Measurements from ENCODE around the gene HSPB6. TPM values are rescaled to one million over a fixed set of nuclear protein-coding genes. Genes with fewer than 3 reads are reported as not detected.
"Not testable (repeated sequence)": the region's sequence is repeated elsewhere in the genome, so short reads cannot be mapped to it uniquely, and the experiment has no call there.

Gene HSPB6
- polyA plus RNA-seq, 3 donors = 18.4 to 27.8 (median 22.7) TPM

GRCh38 chr19:35727053-35727955, 29.5 kb downstream of the HSPB6 start:
- DNase-seq (ENCODE audit: extremely low read depth in 1 of 11, low read depth in 9 of 11, low spot score in 4 of 11) = no peak

GRCh38 chr19:35725216-35725861, 31.5 kb downstream of the HSPB6 start:
- no peak for DNase-seq (ENCODE audit: extremely low read depth in 1 of 11, low read depth in 9 of 11, low spot score in 4 of 11)

GRCh38 chr19:35724560-35724959, 32.3 kb downstream of the HSPB6 start:
- DNase-seq (ENCODE audit: extremely low read depth in 1 of 11, low read depth in 9 of 11, low spot score in 4 of 11) = no peak

GRCh38 chr19:35724132-35724531, 32.7 kb downstream of the HSPB6 start:
- not testable (repeated sequence) for DNase-seq (ENCODE audit: extremely low read depth in 1 of 11, low read depth in 9 of 11, low spot score in 4 of 11)

GRCh38 chr19:35723671-35724070, 33.2 kb downstream of the HSPB6 start:
- DNase-seq (ENCODE audit: extremely low read depth in 1 of 11, low read depth in 9 of 11, low spot score in 4 of 11) = no peak

- DNase-seq (ENCODE audit: extremely low read depth in 1 of 11, low read depth in 9 of 11, low spot score in 4 of 11) = no peak
These were observed 33.9 kb downstream of the HSPB6 start for GRCh38 chr19:35722897-35723296.

- no peak for DNase-seq (ENCODE audit: extremely low read depth in 1 of 11, low read depth in 9 of 11, low spot score in 4 of 11)
These were observed 34.4 kb downstream of the HSPB6 start for GRCh38 chr19:35722461-35722860.

- no peak for DNase-seq (ENCODE audit: extremely low read depth in 1 of 11, low read depth in 9 of 11, low spot score in 4 of 11)
These were observed 35.5 kb downstream of the HSPB6 start for GRCh38 chr19:35721374-35721773.

- DNase-seq (ENCODE audit: extremely low read depth in 1 of 11, low read depth in 9 of 11, low spot score in 4 of 11) = no peak
These were observed 36.2 kb downstream of the HSPB6 start for GRCh38 chr19:35720648-35721047.

- no peak for DNase-seq (ENCODE audit: extremely low read depth in 1 of 11, low read depth in 9 of 11, low spot score in 4 of 11)
These were observed 36.7 kb downstream of the HSPB6 start for GRCh38 chr19:35720163-35720524.

GRCh38 chr19:35719402-35720162, 37.2 kb downstream of the HSPB6 start:
- no peak for DNase-seq (ENCODE audit: extremely low read depth in 1 of 11, low read depth in 9 of 11, low spot score in 4 of 11)

- no peak for DNase-seq (ENCODE audit: extremely low read depth in 1 of 11, low read depth in 9 of 11, low spot score in 4 of 11)
These were observed 38.3 kb downstream of the HSPB6 start for GRCh38 chr19:35718345-35719041.

GRCh38 chr19:35717665-35718344, 39.0 kb downstream of the HSPB6 start, which contains the start of gene KMT2B:
Gene KMT2B, plus strand, starts transcription at chr19:35718003. Its CDS starts 16 bp downstream, at chr19:35718019.
- DNase-seq (ENCODE audit: extremely low read depth in 1 of 11, low read depth in 9 of 11, low spot score in 4 of 11) = peak in 4 of 11 donors; percentile 83 to 93 (median 90)

- DNase-seq (ENCODE audit: extremely low read depth in 1 of 11, low read depth in 9 of 11, low spot score in 4 of 11) = peak in 10 of 11 donors; percentile 72 to 95 (median 90)
These were observed 39.8 kb downstream of the HSPB6 start for GRCh38 chr19:35716801-35717664.

- DNase-seq (ENCODE audit: extremely low read depth in 1 of 11, low read depth in 9 of 11, low spot score in 4 of 11) = peak in 2 of 11 donors; percentile 32 to 58
These were observed 40.6 kb downstream of the HSPB6 start for GRCh38 chr19:35715981-35716800.

- DNase-seq (ENCODE audit: extremely low read depth in 1 of 11, low read depth in 9 of 11, low spot score in 4 of 11) = no peak
These were observed 41.4 kb downstream of the HSPB6 start for GRCh38 chr19:35715355-35715809.

All from renal cortex interstitium (tissue), 11 donors.